Fibroblast of lung (primary cell): ENCODE data around the gene DDA1. TPM values are rescaled to one million over a fixed set of nuclear protein-coding genes. Genes with fewer than 3 reads are reported as not detected.

ENCODE experiments used
- DNase-seq, 2 donors: peaks; one replicate each; pipeline versions ENCODE4 v3.0.0 to v3.0.0-alpha.2; 2010; ENCODE audit warnings: low read depth in 2 of 2
- H2AFZ ChIP-seq: 2 replicates; pipeline ENCODE4 v1.5.1; 2012; ENCODE audit warnings: low read length, control low read depth, inconsistent platforms
- H3K27ac ChIP-seq: 2 replicates; pipeline ENCODE4 v1.5.1; 2011; ENCODE audit warnings: low read length, control low read depth; ENCODE audit not compliant: insufficient read depth
- H3K27me3 ChIP-seq: 2 replicates; pipeline ENCODE4 v1.5.1; 2011; ENCODE audit warnings: mild to moderate bottlenecking, low read length; ENCODE audit not compliant: control insufficient read depth, insufficient read depth
- H3K36me3 ChIP-seq: 2 replicates; pipeline ENCODE4 v1.5.1; 2011; ENCODE audit warnings: low read length; ENCODE audit not compliant: control insufficient read depth, insufficient read depth
- H3K4me1 ChIP-seq: 2 replicates; pipeline ENCODE4 v1.5.1; 2011; ENCODE audit warnings: low read length; ENCODE audit not compliant: control insufficient read depth, insufficient read depth; ENCODE audit errors: extremely low read depth
- H3K4me2 ChIP-seq: 2 replicates; pipeline ENCODE4 v1.5.1; 2011; ENCODE audit warnings: low read length, control low read depth; ENCODE audit not compliant: insufficient read depth; ENCODE audit errors: extremely low read depth
- H3K4me3 ChIP-seq, 4 experiments: fragments of 200-600 bp in 1 of 4; sonication (generic) in 1 of 4; replicated peaks in 1 of 4; 2 replicates each; pipeline ENCODE4 v1.5.1; 2011 to 2016; ENCODE audit warnings: low read length in 4 of 4, low read depth in 3 of 4, mild to moderate bottlenecking in 3 of 4, control low read depth in 2 of 4, inconsistent platforms in 1 of 4, mixed read lengths in 1 of 4; ENCODE audit not compliant: insufficient read depth in 1 of 4; ENCODE audit errors: control extremely low read depth in 1 of 4
- H3K79me2 ChIP-seq: 2 replicates; pipeline ENCODE4 v1.5.1; 2012; ENCODE audit warnings: mild to moderate bottlenecking, low read length, inconsistent platforms; ENCODE audit not compliant: control insufficient read depth, insufficient read depth
- H3K9ac ChIP-seq: 2 replicates; pipeline ENCODE4 v1.5.1; 2011; ENCODE audit warnings: mild to moderate bottlenecking, low read length, control low read depth; ENCODE audit not compliant: insufficient read depth
- H3K9me3 ChIP-seq: 2 replicates; pipeline ENCODE4 v1.5.1; 2012; ENCODE audit warnings: low read depth, low read length; ENCODE audit not compliant: control insufficient read depth, insufficient read depth
- H4K20me1 ChIP-seq: 2 replicates; pipeline ENCODE4 v1.5.1; 2011; ENCODE audit warnings: low read length; ENCODE audit not compliant: control insufficient read depth, insufficient read depth; ENCODE audit errors: extremely low read depth
- EZH2 ChIP-seq: IDR thresholded peaks from 2 replicates; pipeline ENCODE4 v1.5.1; 2012; ENCODE audit warnings: low read length, control low read depth, mild to moderate bottlenecking; ENCODE audit errors: missing control alignments
- polyA plus RNA-seq, 2 donors: library from polyadenylated mRNA; depleted of rRNA in 1 of 2; stranded (reverse) in 1 of 2; unstranded in 1 of 2; fragments of >200 nt; gene quantifications; 2 replicates each; pipeline ENCODE4 v1.2.1, GENCODE V29; 2011 to 2012; ENCODE audit warnings: missing spikeins in 1 of 2
- total RNA-seq: library from RNA; depleted of rRNA; stranded (reverse); fragments of >200 nt; gene quantifications from 2 replicates; pipeline ENCODE4 v1.2.1, GENCODE V29; 2014
- TF ChIP-seq, protein P1 (sequence below), 2 donors: IDR thresholded peaks in 1 of 2; conservative IDR thresholded peaks in 1 of 2; 1 replicate in 1 of 2; 2 replicates in 1 of 2; pipeline ENCODE4 v1.5.1; 2011 to 2012; ENCODE audit warnings: low read length in 2 of 2, control low read depth in 1 of 2, inconsistent platforms in 1 of 2, low read depth in 1 of 2, mild to moderate bottlenecking in 1 of 2

DDA1 gene
- total and polyA plus RNA-seq, 2 donors (not counting 1 experiment from before 2014, with no cell fraction given), result 17.7 to 42.6 TPM

DNA sequence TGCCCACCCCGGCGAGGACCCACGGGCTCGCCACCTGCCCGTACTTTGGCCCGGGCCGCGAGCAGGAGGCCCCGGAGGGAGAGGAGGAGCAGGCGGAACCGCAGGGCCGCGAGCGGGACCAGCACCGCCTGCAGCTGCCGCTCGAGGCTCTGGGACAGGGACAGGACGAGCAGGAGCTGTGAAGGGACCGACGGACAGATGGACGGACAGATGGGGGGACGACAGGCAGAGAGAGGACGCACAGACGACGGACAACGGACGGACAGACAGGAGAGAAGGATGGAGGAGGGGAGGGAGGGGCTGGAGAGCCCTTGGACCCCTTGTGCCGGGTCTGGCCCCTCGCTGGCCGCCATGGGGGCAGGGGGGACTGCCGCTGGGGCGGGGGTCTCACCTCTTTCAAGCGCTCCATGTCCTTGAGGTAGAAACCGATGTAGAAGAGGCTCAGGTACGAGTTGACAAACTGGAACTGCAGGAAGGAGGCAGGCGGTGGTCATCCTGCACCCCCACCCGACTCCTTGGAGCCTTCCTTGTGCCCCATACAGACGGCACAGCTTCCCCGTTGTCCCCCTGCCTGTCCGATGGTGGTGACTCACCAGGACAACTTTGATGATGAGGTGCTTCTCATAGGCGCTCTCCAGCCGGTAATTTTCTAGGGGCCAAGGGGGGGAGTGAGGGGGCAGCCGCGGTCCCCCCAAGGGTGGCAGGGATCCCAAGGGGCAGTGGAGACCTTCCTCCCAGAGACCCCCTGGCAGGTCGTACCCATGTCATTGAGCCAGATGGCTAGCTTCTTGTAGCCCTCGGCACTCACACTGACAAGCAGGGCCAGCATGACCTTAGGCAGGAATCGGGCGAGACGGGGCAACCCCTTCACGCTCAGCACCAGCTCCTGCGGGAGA is 20.3 kb downstream of the DDA1 start:
- H3K4me1 ChIP-seq, result no peaks in the 10 kb centered on the region
- no peak overlapping the region for H3K4me3 ChIP-seq
- H3K4me2 ChIP-seq, result no peak overlapping the region
- no peak for DNase-seq
- TF ChIP-seq, protein P1, sequence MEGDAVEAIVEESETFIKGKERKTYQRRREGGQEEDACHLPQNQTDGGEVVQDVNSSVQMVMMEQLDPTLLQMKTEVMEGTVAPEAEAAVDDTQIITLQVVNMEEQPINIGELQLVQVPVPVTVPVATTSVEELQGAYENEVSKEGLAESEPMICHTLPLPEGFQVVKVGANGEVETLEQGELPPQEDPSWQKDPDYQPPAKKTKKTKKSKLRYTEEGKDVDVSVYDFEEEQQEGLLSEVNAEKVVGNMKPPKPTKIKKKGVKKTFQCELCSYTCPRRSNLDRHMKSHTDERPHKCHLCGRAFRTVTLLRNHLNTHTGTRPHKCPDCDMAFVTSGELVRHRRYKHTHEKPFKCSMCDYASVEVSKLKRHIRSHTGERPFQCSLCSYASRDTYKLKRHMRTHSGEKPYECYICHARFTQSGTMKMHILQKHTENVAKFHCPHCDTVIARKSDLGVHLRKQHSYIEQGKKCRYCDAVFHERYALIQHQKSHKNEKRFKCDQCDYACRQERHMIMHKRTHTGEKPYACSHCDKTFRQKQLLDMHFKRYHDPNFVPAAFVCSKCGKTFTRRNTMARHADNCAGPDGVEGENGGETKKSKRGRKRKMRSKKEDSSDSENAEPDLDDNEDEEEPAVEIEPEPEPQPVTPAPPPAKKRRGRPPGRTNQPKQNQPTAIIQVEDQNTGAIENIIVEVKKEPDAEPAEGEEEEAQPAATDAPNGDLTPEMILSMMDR (conservative IDR thresholded peaks at IDR 0.05 in 1 of 2, IDR thresholded peaks at IDR 0.05 in 1 of 2; ENCODE audit: low read depth in 1 of 2, low read length in 2 of 2), result no peak
- no peak for TF ChIP-seq EZH2
- H3K27ac ChIP-seq, result no peak overlapping the region
- no peaks in the 10 kb centered on the region for H3K27me3 ChIP-seq
- H4K20me1 ChIP-seq, result no peaks in the 10 kb centered on the region
- H3K9me3 ChIP-seq, result no peaks in the 10 kb centered on the region
- peaks cover 8% of the 10 kb centered on the region for H3K36me3 ChIP-seq
- no peak overlapping the region for H3K9ac ChIP-seq
- H3K79me2 ChIP-seq, result no peaks in the 10 kb centered on the region
- H2AFZ ChIP-seq, result no peak overlapping the region

DNA sequence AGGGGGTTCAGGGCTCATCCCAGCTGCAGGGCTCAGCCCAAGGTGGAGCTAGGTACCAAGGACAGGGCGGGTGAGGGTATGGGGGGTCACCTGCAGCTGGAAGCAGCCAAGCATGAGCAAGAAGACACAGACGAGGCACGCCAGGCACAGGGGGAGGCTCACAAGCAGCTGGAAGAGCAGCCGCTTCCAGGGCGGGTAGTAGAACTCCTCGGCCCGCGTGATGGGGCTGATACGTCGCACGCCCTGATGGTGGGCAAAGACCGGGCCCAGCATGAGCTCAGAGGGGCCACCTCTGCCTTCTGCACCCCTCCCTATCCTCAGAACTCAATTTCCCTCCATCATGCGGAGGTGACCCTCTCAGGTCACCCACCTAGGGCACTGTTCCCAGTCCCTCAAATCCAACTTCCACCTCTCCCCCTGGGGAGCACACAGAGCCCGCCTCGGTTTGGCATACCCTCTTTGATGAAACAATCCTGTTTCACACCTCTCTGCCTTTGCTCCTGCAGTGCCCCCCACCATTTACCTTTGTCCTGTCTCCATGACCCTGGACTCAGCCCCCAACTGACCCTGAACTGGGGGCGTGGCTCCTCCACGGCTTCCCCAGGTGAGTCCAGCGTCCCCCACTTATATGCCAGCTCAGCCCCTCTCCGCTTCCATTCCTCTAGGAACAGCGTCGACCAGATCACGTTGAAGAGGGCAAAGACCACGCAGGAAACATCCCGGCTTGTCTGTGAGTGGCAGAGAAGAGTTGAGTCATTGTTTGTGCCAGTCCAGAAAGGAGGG is 21.1 kb downstream of the DDA1 start:
- Histone ChIP-seq H3K79me2 (no peaks in the 10 kb centered on the region), H3K36me3 (peaks cover 4% of the 10 kb centered on the region), H3K27me3 (no peaks in the 10 kb centered on the region), H2AFZ (no peak overlapping the region), H3K4me2 (no peak overlapping the region), H3K4me3 (no peak overlapping the region), H3K27ac (no peak overlapping the region), H4K20me1 (no peaks in the 10 kb centered on the region), H3K4me1 (no peaks in the 10 kb centered on the region), H3K9ac (no peak overlapping the region), H3K9me3 (no peaks in the 10 kb centered on the region)
- no peak for DNase-seq
- no peak for TF ChIP-seq EZH2
- TF ChIP-seq, protein P1 (conservative IDR thresholded peaks at IDR 0.05 in 1 of 2, IDR thresholded peaks at IDR 0.05 in 1 of 2; ENCODE audit: low read depth in 1 of 2, low read length in 2 of 2), result no peak

DNA sequence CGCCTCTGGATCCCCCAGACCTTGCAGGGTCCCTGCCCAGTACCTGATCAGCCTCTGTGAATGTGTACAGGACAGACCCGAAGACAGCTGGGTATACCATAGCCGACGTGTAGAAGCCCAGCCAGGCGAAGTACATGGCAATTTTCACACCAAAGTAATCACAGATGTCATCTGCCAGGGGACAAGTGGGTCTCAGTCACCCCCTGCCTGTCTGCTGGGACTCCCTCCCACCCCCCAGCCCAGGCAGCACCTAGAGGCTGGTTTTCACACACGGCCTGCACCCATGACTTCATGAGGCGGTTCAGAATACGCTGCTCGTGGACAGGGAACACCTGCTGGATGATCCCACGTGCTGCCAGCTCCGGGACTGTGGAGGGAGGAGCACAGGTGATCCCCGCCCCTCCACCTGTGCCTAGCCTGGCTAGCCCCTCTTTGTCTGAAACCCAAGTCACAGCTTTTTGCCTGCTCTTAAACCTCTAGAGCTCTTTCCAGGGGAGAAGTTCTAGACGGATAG is 21.7 kb downstream of the DDA1 start:
- Histone ChIP-seq H3K36me3 (peaks cover 4% of the 10 kb centered on the region), H3K4me3 (no peak overlapping the region), H3K9ac (no peak overlapping the region), H2AFZ (no peak overlapping the region), H3K27ac (no peak overlapping the region), H3K4me2 (no peak overlapping the region), H4K20me1 (no peaks in the 10 kb centered on the region), H3K27me3 (no peaks in the 10 kb centered on the region), H3K4me1 (no peaks in the 10 kb centered on the region), H3K79me2 (no peaks in the 10 kb centered on the region), H3K9me3 (no peaks in the 10 kb centered on the region)
- no peak for DNase-seq
- TF ChIP-seq, protein P1 (conservative IDR thresholded peaks at IDR 0.05 in 1 of 2, IDR thresholded peaks at IDR 0.05 in 1 of 2; ENCODE audit: low read depth in 1 of 2, low read length in 2 of 2), result no peak
- no peak for TF ChIP-seq EZH2
